Suppressor macrophage (primary cell): ENCODE data around the gene TMEM200B.
A peak's percentile ranks its signal among the peaks of the same experiment; 100 is the strongest.
"Not testable (repeated sequence)": the region's sequence is repeated elsewhere in the genome, so short reads cannot be mapped to it uniquely, and the experiment has no call there.

Experiments used
- DNase-seq, 4 experiments: peaks; one replicate each; pipeline ENCODE4 v3.0.0-alpha.2; 2020 to 2022

TMEM200B gene

GRCh38 chr1:29108041-29108440 is 15.7 kb downstream of the TMEM200B start:
- DNase-seq, result not testable (repeated sequence)

- peak in 3 of 4 experiments; percentile 22 to 51 (median 24) for DNase-seq
Measured at GRCh38 chr1:29105822-29106221, 17.9 kb downstream of the TMEM200B start.

- no peak for DNase-seq
Measured at GRCh38 chr1:29100487-29100886, 23.2 kb downstream of the TMEM200B start.

GRCh38 chr1:29099286-29099685 is 24.4 kb downstream of the TMEM200B start:
- no peak for DNase-seq

DNA sequence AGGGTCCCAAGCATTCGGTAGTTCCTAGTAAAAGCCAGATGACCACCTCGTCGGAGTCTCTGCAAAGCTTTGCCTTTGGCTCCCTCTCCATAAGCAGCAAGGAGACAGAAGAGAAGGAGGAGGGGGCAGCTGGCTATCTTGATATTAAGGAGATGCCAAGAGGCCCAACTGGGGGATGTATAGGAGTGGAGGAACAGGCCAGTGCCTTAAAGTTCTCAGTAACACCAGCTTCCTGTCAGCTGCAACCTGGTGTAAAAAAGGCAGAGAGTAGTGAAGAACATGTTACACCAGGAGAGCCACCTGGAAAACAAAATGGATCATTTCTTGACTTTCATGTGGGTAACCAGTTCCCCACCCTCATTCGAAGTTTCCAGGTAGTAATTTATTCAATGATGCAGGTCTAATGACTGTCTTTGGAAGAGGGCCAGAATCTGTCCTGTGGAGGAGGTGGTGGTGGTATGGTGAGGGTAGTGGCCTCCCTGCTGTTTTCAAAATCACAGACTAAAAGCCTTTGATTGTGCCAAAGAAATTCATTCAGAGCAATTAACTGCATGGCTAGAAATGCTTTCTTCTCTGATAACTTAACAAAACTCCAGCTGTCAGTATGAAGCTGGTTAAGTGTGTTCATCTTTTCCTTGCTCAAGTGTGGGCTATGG is 27.3 kb downstream of the TMEM200B start:
- no peak for DNase-seq

- DNase-seq, result no peak
Measured at GRCh38 chr1:29094954-29095353, 28.7 kb downstream of the TMEM200B start.

DNA sequence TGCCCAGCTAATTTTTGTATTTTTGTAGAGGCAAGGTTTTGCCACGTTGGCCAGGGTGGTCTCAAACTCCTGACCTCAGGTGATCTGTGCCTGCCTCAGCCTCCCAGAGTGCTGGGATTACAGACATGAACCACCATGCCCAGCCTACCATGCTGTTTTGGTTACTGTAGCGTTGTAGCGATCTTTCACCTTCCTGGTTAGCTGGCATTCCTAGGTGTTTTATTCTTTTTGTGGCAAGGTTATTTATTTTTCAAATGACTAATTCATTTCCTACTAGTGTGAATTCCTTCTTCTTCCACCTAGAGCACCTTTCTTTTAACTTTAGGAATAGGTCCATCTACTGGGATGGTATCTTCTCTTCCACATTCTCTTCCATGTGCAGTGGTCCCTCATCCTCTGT is 29.3 kb downstream of the TMEM200B start:
- no peak for DNase-seq

GRCh38 chr1:29092704-29093103 is 31.0 kb downstream of the TMEM200B start:
- DNase-seq, result not testable (repeated sequence)

GRCh38 chr1:29090937-29091618 is 32.6 kb downstream of the TMEM200B start:
- DNase-seq, result no peak

- DNase-seq, result no peak
Measured at GRCh38 chr1:29084196-29084521, 39.5 kb downstream of the TMEM200B start.

DNA sequence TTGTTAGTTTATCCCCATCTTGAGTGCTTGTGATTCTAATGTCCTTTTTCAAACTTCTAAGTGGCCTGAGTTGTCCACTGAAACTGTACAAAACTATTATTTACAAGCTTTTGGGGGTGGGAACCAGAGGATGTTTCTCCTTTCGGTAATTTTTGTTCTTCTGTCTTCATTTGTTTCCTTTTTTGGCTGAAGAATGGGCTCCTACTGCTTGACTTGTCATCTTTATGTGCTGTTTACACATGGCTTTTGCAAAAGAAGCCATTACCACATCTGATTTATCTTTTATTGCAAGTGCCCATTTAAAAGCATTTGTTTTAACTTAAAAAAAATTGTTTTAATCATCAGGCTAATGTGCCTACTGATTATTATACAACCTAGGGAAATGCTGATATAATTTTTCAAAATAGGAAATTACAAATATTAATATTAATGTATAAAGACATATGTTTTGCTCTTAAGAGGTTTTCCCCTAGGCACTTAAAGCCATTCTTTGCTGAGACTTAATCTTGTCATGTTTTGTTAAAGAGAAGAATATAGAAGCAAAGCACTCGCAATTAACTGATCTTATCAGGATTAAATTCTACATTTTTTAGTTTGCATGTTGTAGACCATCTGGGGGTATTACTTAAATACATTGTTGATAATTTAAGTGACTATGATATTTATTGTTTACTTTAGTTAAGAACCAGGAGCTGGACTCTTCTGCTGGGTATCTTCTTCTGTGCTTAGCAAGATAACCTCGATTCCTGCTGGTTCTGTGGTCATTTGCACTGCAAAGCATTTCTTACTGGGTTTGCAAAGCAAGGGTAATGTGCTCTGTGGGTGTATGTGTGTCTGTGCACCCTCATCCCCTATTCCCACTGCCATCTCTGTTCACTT is 40.1 kb downstream of the TMEM200B start:
- no peak for DNase-seq

GRCh38 chr1:29082519-29082918 is 41.2 kb downstream of the TMEM200B start:
- no peak for DNase-seq

GRCh38 chr1:29081201-29081600 is 42.5 kb downstream of the TMEM200B start:
- no peak for DNase-seq

GRCh38 chr1:29079916-29080629 is 43.6 kb downstream of the TMEM200B start:
- DNase-seq, result not testable (repeated sequence)

- DNase-seq, result no peak
Measured at GRCh38 chr1:29077155-29077554, 46.5 kb downstream of the TMEM200B start.
